PFSK-1 (cell line): ENCODE measurements around the gene SAMM50.

Experiments
- FOXP2 ChIP-seq: optimal IDR thresholded peaks from 2 replicates; pipeline ENCODE3; 2011; ENCODE audit warnings: borderline replicate concordance, control low read depth, inconsistent platforms; ENCODE audit not compliant: insufficient read depth; ENCODE audit errors: extremely low read length, extremely low read depth
- POLR2AphosphoS5 ChIP-seq: IDR thresholded peaks from 2 replicates; pipeline ENCODE4 v1.6.1; 2012; ENCODE audit warnings: low read depth, mild to moderate bottlenecking, control low read depth, low read length, moderate library complexity
- REST ChIP-seq, 2 experiments: IDR thresholded peaks; 2 replicates each; pipeline versions ENCODE4 v1.6.1 to v1.8.0; 2011 to 2012; ENCODE audit warnings: low read depth in 2 of 2, low read length in 2 of 2, control low read depth in 1 of 2, inconsistent platforms in 1 of 2, mild to moderate bottlenecking in 1 of 2, moderate library complexity in 1 of 2; ENCODE audit not compliant: insufficient read depth in 1 of 2
- SIN3A ChIP-seq: IDR thresholded peaks from 2 replicates; pipeline ENCODE4 v1.6.1; 2012; ENCODE audit warnings: mild to moderate bottlenecking, low read length, moderate library complexity, borderline replicate concordance; ENCODE audit not compliant: insufficient read depth
- TAF1 ChIP-seq: IDR thresholded peaks from 2 replicates; pipeline ENCODE4 v1.6.1; 2012; ENCODE audit warnings: low read length, control low read depth, borderline replicate concordance; ENCODE audit not compliant: insufficient read depth

SAMM50 gene

GRCh38 chr22:43994416-43994815 is 39.2 kb downstream of the SAMM50 start:
- TF ChIP-seq REST (IDR thresholded peaks at IDR 0.05; ENCODE audit: insufficient read depth in 1 of 2, low read depth in 2 of 2, low read length in 2 of 2): no peak
- TF ChIP-seq FOXP2: no peak
- no peak for TF ChIP-seq TAF1
- no peak for TF ChIP-seq POLR2AphosphoS5
- no peak for TF ChIP-seq SIN3A

- TF ChIP-seq FOXP2 (no peak), TAF1 (no peak), POLR2AphosphoS5 (no peak), REST (IDR thresholded peaks at IDR 0.05; ENCODE audit: insufficient read depth in 1 of 2, low read depth in 2 of 2, low read length in 2 of 2) (no peak), SIN3A (no peak)
These were observed 39.9 kb downstream of the SAMM50 start for GRCh38 chr22:43995057-43995685.

- TF ChIP-seq FOXP2: no peak
- no peak for TF ChIP-seq REST (IDR thresholded peaks at IDR 0.05; ENCODE audit: insufficient read depth in 1 of 2, low read depth in 2 of 2, low read length in 2 of 2)
- no peak for TF ChIP-seq TAF1
- no peak for TF ChIP-seq POLR2AphosphoS5
- TF ChIP-seq SIN3A: no peak
These were observed 40.5 kb downstream of the SAMM50 start for GRCh38 chr22:43995798-43996169.

GRCh38 chr22:43996170-43996980 is 41.1 kb downstream of the SAMM50 start:
- no peak for TF ChIP-seq REST (IDR thresholded peaks at IDR 0.05; ENCODE audit: insufficient read depth in 1 of 2, low read depth in 2 of 2, low read length in 2 of 2)
- no peak for TF ChIP-seq TAF1
- TF ChIP-seq SIN3A: no peak
- no peak for TF ChIP-seq FOXP2
- TF ChIP-seq POLR2AphosphoS5: no peak
